Esophagus muscularis mucosa (tissue), 4 donors: Measurements from ENCODE around the gene BST1.

Experiments
- CTCF ChIP-seq, 3 experiments: fragments of 200-600 bp in 2 of 3; fragments of 450-650 bp in 1 of 3; sonication (generic) in 2 of 3; IDR thresholded peaks; one replicate each; pipeline ENCODE4 v1.5.1; 2017 to 2019; ENCODE audit warnings: antibody characterized with exemption in 3 of 3, mild to moderate bottlenecking in 2 of 3, moderate library complexity in 1 of 3
- EP300 ChIP-seq: sonication (generic); formaldehyde crosslinking; IDR thresholded peaks from one replicate; pipeline ENCODE4 v1.6.1; 2017; ENCODE audit warnings: antibody characterized with exemption
- POLR2A ChIP-seq: fragments of 450-650 bp; IDR thresholded peaks from one replicate; pipeline ENCODE4 v1.6.1; 2017; ENCODE audit warnings: antibody characterized with exemption, moderate library complexity, mild to moderate bottlenecking, low read depth
- POLR2AphosphoS5 ChIP-seq, 2 donors: sonication (generic); formaldehyde crosslinking; IDR thresholded peaks; one replicate each; pipeline ENCODE4 v1.6.1; 2017; ENCODE audit warnings: antibody characterized with exemption in 2 of 2

GRCh38 chr4:15771216-15772058 lies 68.6 kb downstream of the BST1 start:
- TF ChIP-seq CTCF (IDR thresholded peaks at IDR 0.05) (no peak), POLR2A (no peak), POLR2AphosphoS5 (IDR thresholded peaks at IDR 0.05) (no peak), EP300 (no peak)
